Fibroblast of lung (primary cell): Measurements from ENCODE around the gene DYNLT4.

Experiments
- EZH2 ChIP-seq: IDR thresholded peaks from 2 replicates; pipeline ENCODE4 v1.5.1; 2012; ENCODE audit warnings: low read length, control low read depth, mild to moderate bottlenecking; ENCODE audit errors: missing control alignments
- TF ChIP-seq, protein P1 (sequence below), 2 donors: IDR thresholded peaks in 1 of 2; conservative IDR thresholded peaks in 1 of 2; 1 replicate in 1 of 2; 2 replicates in 1 of 2; pipeline ENCODE4 v1.5.1; 2011 to 2012; ENCODE audit warnings: low read length in 2 of 2, control low read depth in 1 of 2, inconsistent platforms in 1 of 2, low read depth in 1 of 2, mild to moderate bottlenecking in 1 of 2

DNA sequence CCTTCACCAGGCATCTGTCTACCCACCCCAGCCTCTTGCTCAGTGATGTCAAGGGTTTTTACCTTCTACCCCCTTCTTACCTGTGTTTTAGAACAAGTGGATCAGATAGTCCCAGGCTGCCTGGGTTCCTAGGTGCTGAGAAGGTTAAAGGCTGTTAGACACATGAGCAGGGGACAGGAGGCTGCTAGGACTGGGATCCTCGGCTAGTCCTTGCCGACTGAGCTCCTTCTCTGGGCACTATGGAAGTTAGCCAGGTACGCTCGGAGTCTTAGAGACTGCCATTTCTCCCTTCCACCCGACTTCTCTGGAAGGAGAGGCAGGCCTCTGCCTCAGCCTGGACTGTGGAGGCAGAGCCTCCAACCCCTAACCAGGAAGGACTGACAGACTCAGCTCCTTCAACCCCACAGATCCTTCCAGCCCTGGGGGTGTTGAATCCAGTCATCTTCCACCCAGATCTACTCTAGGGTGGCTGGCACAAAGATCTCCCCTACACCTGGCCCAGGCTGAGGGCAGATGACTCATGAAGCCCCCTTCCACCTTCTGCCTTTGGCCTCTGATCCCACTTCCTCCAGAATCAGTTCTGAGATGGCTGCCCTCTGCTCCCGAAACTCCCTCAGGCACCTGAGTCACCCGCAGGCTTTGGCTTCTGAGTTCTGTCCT lies at the start of gene DYNLT4:
- TF ChIP-seq, protein P1, sequence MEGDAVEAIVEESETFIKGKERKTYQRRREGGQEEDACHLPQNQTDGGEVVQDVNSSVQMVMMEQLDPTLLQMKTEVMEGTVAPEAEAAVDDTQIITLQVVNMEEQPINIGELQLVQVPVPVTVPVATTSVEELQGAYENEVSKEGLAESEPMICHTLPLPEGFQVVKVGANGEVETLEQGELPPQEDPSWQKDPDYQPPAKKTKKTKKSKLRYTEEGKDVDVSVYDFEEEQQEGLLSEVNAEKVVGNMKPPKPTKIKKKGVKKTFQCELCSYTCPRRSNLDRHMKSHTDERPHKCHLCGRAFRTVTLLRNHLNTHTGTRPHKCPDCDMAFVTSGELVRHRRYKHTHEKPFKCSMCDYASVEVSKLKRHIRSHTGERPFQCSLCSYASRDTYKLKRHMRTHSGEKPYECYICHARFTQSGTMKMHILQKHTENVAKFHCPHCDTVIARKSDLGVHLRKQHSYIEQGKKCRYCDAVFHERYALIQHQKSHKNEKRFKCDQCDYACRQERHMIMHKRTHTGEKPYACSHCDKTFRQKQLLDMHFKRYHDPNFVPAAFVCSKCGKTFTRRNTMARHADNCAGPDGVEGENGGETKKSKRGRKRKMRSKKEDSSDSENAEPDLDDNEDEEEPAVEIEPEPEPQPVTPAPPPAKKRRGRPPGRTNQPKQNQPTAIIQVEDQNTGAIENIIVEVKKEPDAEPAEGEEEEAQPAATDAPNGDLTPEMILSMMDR (conservative IDR thresholded peaks at IDR 0.05 in 1 of 2, IDR thresholded peaks at IDR 0.05 in 1 of 2; ENCODE audit: low read depth in 1 of 2, low read length in 2 of 2), result no peak
- no peak for TF ChIP-seq EZH2
